T follicular helper cell (primary cell): ENCODE measurements around the gene USPL1.
A peak's percentile ranks its signal among the peaks of the same experiment; 100 is the strongest.

Source experiments
- DNase-seq: peaks from one replicate; pipeline ENCODE4 v3.0.0-alpha.2; 2020; ENCODE audit warnings: low read depth

Gene USPL1

GRCh38 chr13:30656178-30656577 lies 38.5 kb downstream of the USPL1 start:
- DNase-seq: no peak

DNA sequence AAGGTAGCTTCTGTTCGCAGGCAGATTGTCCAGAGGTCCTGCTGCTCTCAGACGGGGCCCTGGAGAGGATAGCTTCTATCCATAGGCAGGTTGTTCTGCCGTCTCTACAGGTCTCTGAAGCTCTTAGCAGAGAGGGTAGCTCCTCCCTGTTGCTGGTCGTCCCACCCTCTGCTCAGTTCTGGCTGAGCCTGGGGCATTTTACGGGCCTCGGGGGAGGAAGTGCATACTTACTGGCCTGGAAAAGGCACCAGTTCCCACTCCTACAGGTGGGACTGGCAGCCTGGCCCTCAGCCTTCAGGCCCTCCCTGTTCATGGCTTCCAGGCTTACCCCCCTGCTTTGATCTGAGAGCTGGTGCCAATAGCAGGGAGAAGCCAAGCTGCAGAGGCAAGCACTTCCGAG lies 42.3 kb downstream of the USPL1 start:
- DNase-seq: no peak

- no peak for DNase-seq
These were observed 43.1 kb downstream of the USPL1 start for GRCh38 chr13:30660796-30661195.

DNA sequence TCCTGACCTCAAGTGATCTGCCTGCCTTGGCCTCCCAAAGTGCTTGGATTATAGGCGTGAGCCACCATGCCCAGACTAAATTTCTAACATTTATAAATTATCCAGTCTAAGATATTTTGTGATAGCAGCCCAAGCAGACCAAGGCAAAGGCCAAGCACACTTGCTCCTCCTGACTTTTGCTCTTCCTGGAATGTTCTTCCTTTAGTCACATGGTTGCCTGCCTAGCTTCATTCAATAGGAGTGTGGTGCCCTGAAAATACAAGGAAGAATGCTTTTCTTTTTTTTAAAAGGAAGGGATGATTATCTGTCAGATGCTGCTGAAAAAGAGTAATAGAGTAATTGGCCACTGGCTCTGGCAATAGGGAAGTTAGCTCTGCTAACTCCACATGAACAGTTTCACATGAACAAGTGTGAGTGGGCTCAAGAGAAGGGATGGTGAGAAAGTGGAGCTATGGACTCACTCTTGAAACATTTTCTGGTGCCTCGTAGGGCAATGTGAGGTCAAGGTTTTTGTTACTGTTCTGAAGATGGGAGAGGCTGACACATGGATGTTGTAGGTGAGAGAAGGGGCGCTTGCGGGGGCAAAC lies 47.1 kb downstream of the USPL1 start:
- DNase-seq: no peak

DNA sequence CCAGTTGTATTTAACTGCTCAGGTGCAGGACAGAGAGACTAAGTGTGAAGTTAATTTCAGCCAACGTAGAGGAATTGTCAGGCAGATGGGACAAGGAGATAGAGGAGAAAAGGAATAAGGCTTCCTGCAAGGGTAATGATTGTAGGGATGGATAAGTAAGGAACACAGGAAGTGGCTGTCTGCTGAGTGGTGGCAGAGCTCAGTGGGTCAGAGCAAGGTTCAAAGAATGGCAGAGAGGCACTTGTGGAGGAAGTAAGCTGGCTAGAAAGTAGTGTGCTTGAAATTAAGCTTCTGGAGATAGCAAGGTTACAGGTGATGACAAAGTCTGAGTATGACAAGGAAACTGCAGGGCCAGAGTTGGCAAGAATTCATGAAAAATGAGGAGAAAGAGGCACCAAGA lies 47.9 kb downstream of the USPL1 start:
- no peak for DNase-seq

- no peak for DNase-seq
These were observed 48.4 kb downstream of the USPL1 start for GRCh38 chr13:30666113-30666512.

DNA sequence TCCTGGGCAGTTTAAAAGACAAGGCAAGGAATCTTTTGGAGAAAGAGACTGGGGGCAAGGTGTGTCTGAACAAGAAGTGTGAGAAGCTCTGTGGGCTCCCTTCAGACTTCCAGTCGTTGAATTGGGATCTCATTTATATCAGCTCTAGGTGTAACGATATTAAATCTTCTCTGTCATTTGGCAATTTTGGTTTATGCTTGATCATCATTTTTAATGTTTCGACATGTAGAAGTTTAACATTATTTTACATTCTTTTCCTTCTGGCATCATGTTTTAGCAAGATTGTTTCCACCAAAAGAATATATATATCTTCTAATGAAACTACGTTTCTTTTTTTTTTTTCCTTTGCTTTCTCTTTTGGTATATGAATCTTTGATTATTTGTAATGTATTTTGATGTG lies 49.3 kb downstream of the USPL1 start:
- DNase-seq: no peak

- DNase-seq: no peak
These were observed 50.6 kb downstream of the USPL1 start for GRCh38 chr13:30668312-30668711.

DNA sequence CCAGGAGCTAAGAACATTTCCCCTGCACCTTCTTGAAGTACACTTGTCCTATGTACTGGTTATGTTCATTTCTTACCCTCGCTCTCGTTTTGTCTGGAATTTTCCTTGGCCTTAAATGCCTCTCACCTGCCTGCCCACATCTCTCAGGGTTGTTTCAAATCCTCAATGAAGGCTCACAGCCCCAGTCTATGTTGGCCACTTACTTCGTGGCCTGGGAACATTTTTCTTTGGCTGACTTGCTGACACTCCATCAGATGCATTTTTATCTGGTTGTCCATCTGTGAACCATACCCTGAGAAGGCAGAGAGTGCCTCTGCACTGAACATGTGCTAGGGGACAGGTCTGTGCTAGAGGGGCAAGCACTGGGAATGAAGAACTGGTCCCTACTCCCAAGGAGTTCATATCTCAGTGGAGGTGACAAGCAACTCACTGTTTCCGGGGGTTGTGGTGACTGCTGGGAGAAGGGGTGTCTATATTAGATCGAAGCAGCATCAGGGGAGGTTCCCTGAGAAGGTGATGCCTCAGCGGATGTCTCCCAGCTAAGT lies 53.6 kb downstream of the USPL1 start:
- no peak for DNase-seq

DNA sequence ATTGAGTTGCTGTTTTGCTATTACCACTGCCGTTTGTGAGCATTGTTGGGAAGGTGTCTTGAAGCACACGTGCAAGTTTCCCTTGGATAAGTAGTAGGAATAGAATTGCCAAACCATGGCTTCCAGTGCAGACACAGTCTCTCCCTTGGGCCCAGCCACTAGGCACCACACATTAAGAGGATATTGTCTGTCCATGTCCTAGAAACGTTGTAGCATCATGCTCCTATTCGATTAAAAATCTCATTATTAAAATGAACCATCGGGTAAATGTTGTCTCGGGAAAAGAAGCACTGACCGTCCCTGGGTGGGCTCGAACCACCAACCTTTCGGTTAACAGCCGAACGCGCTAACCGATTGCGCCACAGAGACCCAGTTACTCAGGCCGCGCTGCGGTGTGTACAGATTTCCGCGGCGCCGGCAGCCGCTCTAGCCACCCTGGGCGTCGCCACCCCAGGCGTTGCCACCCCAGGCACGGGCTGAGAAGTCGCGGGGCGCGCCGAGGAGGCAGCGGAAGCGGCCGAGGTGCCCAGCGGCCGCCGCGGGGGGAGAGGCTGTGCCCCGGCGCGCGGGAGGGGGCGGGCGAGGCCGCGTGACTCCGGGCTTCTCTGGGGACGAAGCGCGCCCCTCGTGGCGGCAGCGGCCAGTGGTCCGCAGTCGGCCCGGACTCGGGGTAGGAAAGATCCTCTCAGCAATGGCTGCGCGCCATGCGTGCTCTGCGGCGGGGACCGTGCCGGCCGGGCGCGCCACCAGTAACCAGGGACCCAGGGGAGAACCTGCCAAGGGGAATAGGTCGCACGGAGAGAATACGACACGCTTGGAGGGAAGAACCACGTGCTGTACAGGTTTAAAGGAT lies 56.2 kb downstream of the USPL1 start:
- peak; percentile 69 for DNase-seq

DNA sequence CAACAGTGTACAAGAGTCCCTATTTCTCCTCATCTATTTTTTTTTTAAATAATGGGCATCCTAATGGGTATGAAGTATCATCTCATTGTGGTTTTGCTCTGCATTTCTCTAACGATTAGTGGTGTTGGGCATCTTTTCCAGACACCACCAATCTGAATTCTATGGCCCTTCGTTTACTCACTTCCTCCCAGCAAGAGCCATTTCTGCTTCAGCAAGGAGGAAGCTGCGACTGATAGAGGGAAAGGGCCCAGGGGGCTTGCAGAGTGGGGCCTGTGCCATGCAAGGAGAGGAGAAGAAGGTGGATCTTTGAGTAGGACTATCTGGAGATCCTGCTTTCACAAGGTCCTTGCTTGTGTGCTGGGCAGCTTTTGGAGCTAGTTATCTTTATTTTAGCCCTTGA lies 58.0 kb downstream of the USPL1 start:
- no peak for DNase-seq

- no peak for DNase-seq
These were observed 59.0 kb downstream of the USPL1 start for GRCh38 chr13:30676672-30677071.

GRCh38 chr13:30679483-30680330 lies 62.0 kb downstream of the USPL1 start:
- DNase-seq: no peak

GRCh38 chr13:30681843-30682242 lies 64.1 kb downstream of the USPL1 start:
- no peak for DNase-seq

GRCh38 chr13:30685320-30685859 lies 67.7 kb downstream of the USPL1 start:
- DNase-seq: no peak

DNA sequence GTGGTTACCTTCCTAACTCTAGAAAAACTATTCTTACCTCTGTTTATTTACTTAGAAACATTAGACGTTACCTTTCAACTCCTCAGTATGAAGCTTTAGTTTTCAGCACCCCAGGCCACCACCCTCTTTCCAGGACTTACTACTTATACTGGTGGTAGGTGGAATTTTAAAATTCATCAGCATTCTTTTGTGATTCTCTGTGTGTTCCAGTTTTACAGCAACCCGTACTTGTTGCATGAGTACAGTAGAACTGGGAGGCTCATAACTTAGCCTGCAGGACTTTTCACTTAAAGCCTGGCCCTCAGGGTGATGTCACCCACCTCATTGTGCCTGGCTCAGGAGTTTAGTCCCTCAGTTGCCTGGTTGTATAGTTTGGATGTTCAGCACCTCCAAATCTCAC lies 68.3 kb downstream of the USPL1 start:
- DNase-seq: no peak

- DNase-seq: no peak
These were observed 69.9 kb downstream of the USPL1 start for GRCh38 chr13:30687601-30688000.

GRCh38 chr13:30689752-30690151 lies 72.0 kb downstream of the USPL1 start:
- DNase-seq: no peak

GRCh38 chr13:30690282-30691188 lies 72.8 kb downstream of the USPL1 start:
- no peak for DNase-seq

- DNase-seq: no peak
These were observed 74.4 kb downstream of the USPL1 start for GRCh38 chr13:30692113-30692512.
